ENCODE results near the gene CP. TPM values are rescaled to one million over a fixed set of nuclear protein-coding genes. Genes with fewer than 3 reads are reported as not detected.
A peak's percentile ranks its signal among the peaks of the same experiment; 100 is the strongest.

The CP gene
- total RNA-seq, 3 donors from 2014 or later = 25.9 to 225 (median 30.2) TPM

DNA sequence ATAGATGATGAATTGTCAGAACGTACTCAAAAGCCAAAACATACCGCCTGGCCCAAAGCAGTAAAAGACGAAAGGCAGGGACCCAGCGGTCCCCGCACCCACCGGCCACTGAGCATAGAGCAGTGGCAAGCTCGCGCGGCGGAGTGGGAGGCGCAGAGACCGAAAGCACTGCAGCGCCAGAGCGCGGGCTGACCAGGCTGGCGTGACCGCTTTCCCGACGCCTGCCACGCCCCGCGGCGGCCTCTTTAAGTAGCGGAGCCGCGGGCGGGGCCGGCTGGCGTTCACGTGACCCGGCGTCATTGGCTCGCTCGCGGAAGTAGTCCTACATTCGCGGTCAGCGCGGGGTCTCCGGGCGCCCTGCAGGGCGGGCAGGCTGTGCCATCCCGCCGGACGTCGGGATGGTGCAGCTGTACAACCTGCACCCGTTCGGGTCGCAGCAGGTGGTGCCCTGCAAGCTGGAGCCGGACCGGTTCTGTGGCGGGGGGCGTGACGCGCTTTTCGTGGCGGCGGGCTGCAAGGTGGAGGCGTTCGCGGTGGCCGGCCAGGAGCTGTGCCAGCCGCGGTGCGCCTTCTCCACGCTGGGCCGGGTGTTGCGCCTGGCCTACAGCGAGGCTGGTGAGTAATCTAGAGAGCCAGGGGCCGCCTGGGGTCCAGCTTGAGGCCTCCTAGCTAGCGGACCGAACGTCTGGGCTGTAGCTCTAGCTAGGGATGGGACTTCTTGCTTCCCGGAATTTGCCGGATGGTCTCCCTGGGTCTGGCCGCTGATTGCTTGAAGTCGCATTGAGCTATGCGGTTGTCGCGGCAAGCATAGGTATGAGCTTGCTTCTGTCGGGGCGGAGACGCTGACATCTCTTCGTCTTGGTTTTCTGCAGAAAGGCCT, 92.1 kb downstream of the CP start, which contains the start of gene HPS3:
TSS of gene HPS3 (plus strand) at position 313 of the 880 bp plus-strand sequence. CDS start at position 399, 86 bp downstream.
- DNase-seq (ENCODE audit: low spot score in 2 of 2) = peak; percentile 79 to 84
- Histone ChIP-seq H3K27ac (peak within 1 kb of the TSS; percentile 85 to 88), H3K36me3 (no peaks in the 10 kb centered on the region), H3K4me3 (peak within 1 kb of the TSS; percentile 85 to 98 (median 91)), H3K4me1 (peaks cover 0 to 10% of the 10 kb centered on the region in 2 donors), H3K27me3 (no peaks in the 10 kb centered on the region), H3K9me3 (no peaks in the 10 kb centered on the region)
- TF ChIP-seq POLR2AphosphoS5 (IDR thresholded peaks at IDR 0.05) = peak; percentile 71 to 85 (median 81)
- TF ChIP-seq POLR2A (IDR thresholded peaks at IDR 0.05) = peak; percentile 76
- TF ChIP-seq, protein P1, sequence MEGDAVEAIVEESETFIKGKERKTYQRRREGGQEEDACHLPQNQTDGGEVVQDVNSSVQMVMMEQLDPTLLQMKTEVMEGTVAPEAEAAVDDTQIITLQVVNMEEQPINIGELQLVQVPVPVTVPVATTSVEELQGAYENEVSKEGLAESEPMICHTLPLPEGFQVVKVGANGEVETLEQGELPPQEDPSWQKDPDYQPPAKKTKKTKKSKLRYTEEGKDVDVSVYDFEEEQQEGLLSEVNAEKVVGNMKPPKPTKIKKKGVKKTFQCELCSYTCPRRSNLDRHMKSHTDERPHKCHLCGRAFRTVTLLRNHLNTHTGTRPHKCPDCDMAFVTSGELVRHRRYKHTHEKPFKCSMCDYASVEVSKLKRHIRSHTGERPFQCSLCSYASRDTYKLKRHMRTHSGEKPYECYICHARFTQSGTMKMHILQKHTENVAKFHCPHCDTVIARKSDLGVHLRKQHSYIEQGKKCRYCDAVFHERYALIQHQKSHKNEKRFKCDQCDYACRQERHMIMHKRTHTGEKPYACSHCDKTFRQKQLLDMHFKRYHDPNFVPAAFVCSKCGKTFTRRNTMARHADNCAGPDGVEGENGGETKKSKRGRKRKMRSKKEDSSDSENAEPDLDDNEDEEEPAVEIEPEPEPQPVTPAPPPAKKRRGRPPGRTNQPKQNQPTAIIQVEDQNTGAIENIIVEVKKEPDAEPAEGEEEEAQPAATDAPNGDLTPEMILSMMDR (IDR thresholded peaks at IDR 0.05) = no peak
- intact Hi-C loops (cut with DNase I; ENCODE audit: low total_unique reads) = loop anchor here (10.0 kb wide), 1 partner anchor 145 kb away; no protein-coding TSS in a partner anchor

GRCh38 chr3:149128821-149129220, 92.8 kb downstream of the CP start:
- Histone ChIP-seq H3K27me3 (no peaks in the 10 kb centered on the region), H3K4me3 (peak overlapping the region; percentile 85 to 98 (median 91)), H3K4me1 (peaks cover 0 to 10% of the 10 kb centered on the region in 2 donors), H3K36me3 (no peaks in the 10 kb centered on the region), H3K27ac (peak overlapping the region; percentile 85 to 88), H3K9me3 (no peaks in the 10 kb centered on the region)
- TF ChIP-seq POLR2A (IDR thresholded peaks at IDR 0.05) (no peak), POLR2AphosphoS5 (IDR thresholded peaks at IDR 0.05) (no peak)
- TF ChIP-seq, protein P1 (IDR thresholded peaks at IDR 0.05) = no peak
- no peak for DNase-seq (ENCODE audit: low spot score in 2 of 2)
- intact Hi-C loops (cut with DNase I; ENCODE audit: low total_unique reads) = loop anchor here (10.0 kb wide), 1 partner anchor 146 kb away; no protein-coding TSS in a partner anchor

DNA sequence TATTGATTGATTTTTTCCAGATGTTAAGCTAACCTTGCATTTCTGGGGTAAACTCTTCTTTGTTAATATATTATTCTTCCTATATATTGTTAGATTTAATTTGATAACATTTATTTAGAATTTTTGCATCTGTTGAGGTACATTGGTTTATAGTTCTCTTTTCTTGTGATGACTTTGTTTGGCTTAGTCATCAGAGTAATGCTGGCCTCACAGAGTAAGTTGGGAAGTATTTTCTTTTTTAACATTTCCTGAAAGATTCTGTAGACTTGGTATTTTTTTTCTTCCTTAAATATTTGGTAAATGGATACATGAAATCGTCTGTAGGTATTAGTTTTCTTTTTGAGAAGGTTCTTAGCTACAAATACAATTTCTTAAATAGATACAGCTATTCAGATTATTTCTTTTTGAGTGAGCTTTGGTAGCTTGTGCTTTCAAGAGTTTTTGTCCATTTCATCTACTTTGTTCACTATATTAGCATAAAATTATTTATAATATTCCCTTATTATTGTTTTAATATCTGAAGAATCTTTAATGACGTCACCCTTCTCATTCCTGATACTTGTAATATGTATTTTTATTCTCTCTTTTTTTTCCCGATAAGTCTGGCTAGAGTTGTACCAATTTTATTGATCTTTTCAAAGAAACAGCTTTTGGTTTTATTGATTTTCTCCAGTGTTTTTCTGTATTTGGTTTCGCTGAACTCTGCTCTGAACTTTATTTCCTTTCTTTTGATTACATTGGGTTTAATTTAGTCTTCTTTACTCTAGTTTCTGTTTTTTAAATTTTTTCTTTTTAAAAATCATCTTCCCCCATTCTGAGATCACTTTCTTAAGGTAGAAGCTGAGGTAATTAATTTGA, 98.7 kb downstream of the CP start:
- no peak for DNase-seq (ENCODE audit: low spot score in 2 of 2)
- H3K9me3 ChIP-seq = no peaks in the 10 kb centered on the region
- no peaks in the 10 kb centered on the region for H3K27me3 ChIP-seq
- no peaks in the 10 kb centered on the region for H3K36me3 ChIP-seq
- no peak overlapping the region for H3K27ac ChIP-seq
- TF ChIP-seq POLR2A (IDR thresholded peaks at IDR 0.05) (no peak), POLR2AphosphoS5 (IDR thresholded peaks at IDR 0.05) (no peak)
- TF ChIP-seq, protein P1 (IDR thresholded peaks at IDR 0.05) = no peak
- intact Hi-C loops (cut with DNase I; ENCODE audit: low total_unique reads) = loop anchor here (10.0 kb wide), 1 partner anchor 152 kb away; no protein-coding TSS in a partner anchor
- H3K4me1 ChIP-seq = no peaks in the 10 kb centered on the region
- no peak overlapping the region for H3K4me3 ChIP-seq

Other genes with a start within 250 kb of the CP start
- 10 to 100 TPM; 25.8 to 36.1 (median 35.9) TPM for gene GYG1, start 230.3 kb downstream of the CP start, total RNA-seq
- gene HLTF, start 135.3 kb downstream of the CP start, total RNA-seq = 10 to 100 TPM; 14.7 to 36.4 (median 22.6) TPM
- 10 to 100 TPM; 14.4 to 27.1 (median 26.2) TPM for gene HPS3, start 92.2 kb downstream of the CP start, total RNA-seq
- gene TM4SF18, start 111.8 kb upstream of the CP start, total RNA-seq = 10 to 100 TPM in 2 of 3 donors, 1 to 10 TPM in 1; 7.2 to 43.8 (median 25.9) TPM
- gene TM4SF1, start 155.8 kb upstream of the CP start, total RNA-seq = 100 to 1,000 TPM in 2 of 3 donors, 10 to 100 TPM in 1; 48.5 to 559 (median 290) TPM